Psoas muscle (tissue), 8 donors: ENCODE data around the gene KLHDC10. TPM values are rescaled to one million over a fixed set of nuclear protein-coding genes. Genes with fewer than 3 reads are reported as not detected.
"Not testable (repeated sequence)": the region's sequence is repeated elsewhere in the genome, so short reads cannot be mapped to it uniquely, and the experiment has no call there.

Source experiments
- ATAC-seq, 4 donors: fragments of 200-7000 bp; cut with Tn5 transposase; one replicate each; pipeline ENCODE4 v1.9.1; 2020; ENCODE audit warnings: moderate library complexity in 3 of 4, mild to moderate bottlenecking in 2 of 4
- DNase-seq, 2 donors: peaks; one replicate each; pipeline ENCODE4 v3.0.0-alpha.2; 2020
- H3K27ac ChIP-seq: fragments of 200-600 bp; one replicate; pipeline ENCODE4 v1.8.0; 2022
- H3K27me3 ChIP-seq, 3 donors: fragments of 200-600 bp in 1 of 3; one replicate each; pipeline versions ENCODE4 v1.6.1 to v1.8.0; 2013 to 2022; ENCODE audit warnings: low read length in 2 of 3, mild to moderate bottlenecking in 2 of 3, moderate library complexity in 1 of 3; ENCODE audit not compliant: insufficient read depth in 3 of 3
- H3K36me3 ChIP-seq, 2 donors: fragments of 200-600 bp in 1 of 2; one replicate each; pipeline versions ENCODE4 v1.6.1 to v1.8.0; 2013 to 2022; ENCODE audit warnings: low read depth in 1 of 2, mild to moderate bottlenecking in 1 of 2, moderate library complexity in 1 of 2; ENCODE audit not compliant: insufficient read depth in 1 of 2
- H3K4me1 ChIP-seq: fragments of 200-600 bp; one replicate; pipeline ENCODE4 v1.8.0; 2022
- H3K4me3 ChIP-seq: fragments of 200-600 bp; one replicate; pipeline ENCODE4 v1.8.0; 2022; ENCODE audit warnings: mild to moderate bottlenecking
- H3K9me3 ChIP-seq: fragments of 200-600 bp; one replicate; pipeline ENCODE4 v1.8.0; 2022
- CTCF ChIP-seq: fragments of 200-600 bp; IDR thresholded peaks from one replicate; pipeline ENCODE4 v1.8.0; 2022; ENCODE audit warnings: antibody characterized with exemption
- WGBS, 3 donors: extraction: QIAGEN DNeasy Blood & Tissue Kit; methylation state at CpG; one replicate each; pipeline versions ENCODE4 v1.1.6 to v1.1.7; 2013; 5-methylcytosine and 5-hydroxymethylcytosine counted together
- intact Hi-C, 2 donors: fragments of 100-400 bp; cut with DNase I; formaldehyde crosslinking; loops; one replicate each; pipeline versions ENCODE4 v1.11.0 to v1.14.2; 2022
- polyA plus RNA-seq, 3 donors: library from polyadenylated mRNA; stranded (reverse); fragments of 200-250 nt; gene quantifications; one replicate each; pipeline ENCODE4 v1.2.3, GENCODE V29; 2013
- total RNA-seq, 4 donors: library from RNA; stranded (reverse); fragmentation: NEBNext Ultra II Directional in 2 of 4; extraction: Animal tissue kit (Norgen Biotek cat#: 25700) in 2 of 4; gene quantifications; one replicate each; pipeline versions ENCODE4 v1.2.1 to v1.2.4, GENCODE V29; 2021 to 2023
- donor health status: healthy with polysubstance abuse.
- donor health status: DM: no; HTN: no; CAD: no; lungs with moderate emphysema.
- donor health status: Bipolar disorder and iron deficiency.
- donor health status: healthy.
- donor health status: DM: yes; HTN: yes; CAD: no.
- donor health status: DM: no; HTN: no; CAD: no.
- donor health status: DM: no; HTN: no; CAD: no.
- donor health status: DM: yes; HTN: yes; CAD: no.

KLHDC10 gene
- total and polyA plus RNA-seq, 7 donors: 17.6 to 49.6 (median 33.8) TPM

- 95 to 96% (median 96%) methylated on average over 10 of the region's 10 CpGs for WGBS, 3 donors
- DNase-seq (no peak), ATAC-seq (no peak)
- intact Hi-C loops: no loop called here
- no peak for TF ChIP-seq CTCF
- Histone ChIP-seq H3K27me3 (no peaks in the 10 kb centered on the region), H3K4me3 (no peak overlapping the region), H3K27ac (no peak overlapping the region), H3K36me3 (no peaks in the 10 kb centered on the region), H3K4me1 (no peaks in the 10 kb centered on the region), H3K9me3 (no peaks in the 10 kb centered on the region)
Measured at GRCh38 chr7:130108809-130109208, 38.5 kb downstream of the KLHDC10 start.

DNA sequence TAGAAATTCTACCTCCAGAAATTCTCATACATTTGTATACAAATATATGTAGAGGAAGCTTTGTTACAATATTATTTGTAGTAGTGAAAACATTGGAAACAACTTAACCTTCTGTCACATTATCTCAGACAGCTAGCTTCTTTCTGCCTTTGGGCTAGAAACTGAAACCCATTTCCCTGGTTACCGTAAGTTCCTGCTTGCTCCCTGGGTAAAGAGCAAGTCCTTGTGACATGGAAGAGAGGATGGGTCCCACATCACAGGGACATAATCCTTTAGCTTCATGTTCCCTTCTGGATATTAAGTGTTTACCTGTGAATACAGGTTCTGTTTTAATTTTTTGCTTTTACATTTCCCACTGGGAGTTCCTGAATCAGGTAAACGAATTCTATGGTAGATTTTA is 41.8 kb downstream of the KLHDC10 start:
- TF ChIP-seq CTCF: no peak
- H3K27me3 ChIP-seq: no peaks in the 10 kb centered on the region
- H3K36me3 ChIP-seq: no peaks in the 10 kb centered on the region
- ATAC-seq (no peak), DNase-seq (no peak)
- H3K9me3 ChIP-seq: no peaks in the 10 kb centered on the region
- intact Hi-C loops: no loop called here
- H3K27ac ChIP-seq: no peak overlapping the region
- H3K4me1 ChIP-seq: no peaks in the 10 kb centered on the region
- H3K4me3 ChIP-seq: no peak overlapping the region
- WGBS, 3 donors: 45 to 61% (median 60%) methylated on average over 2 of the region's 2 CpGs

- no peak for ATAC-seq
- Histone ChIP-seq H3K36me3 (no peaks in the 10 kb centered on the region), H3K4me3 (no peak overlapping the region), H3K9me3 (no peaks in the 10 kb centered on the region), H3K27ac (no peak overlapping the region), H3K27me3 (no peaks in the 10 kb centered on the region), H3K4me1 (no peaks in the 10 kb centered on the region)
- WGBS, 3 donors: 87 to 91% (median 88%) methylated on average over 4 of the region's 4 CpGs
- no peak for DNase-seq
- intact Hi-C loops: no loop called here
- no peak for TF ChIP-seq CTCF
Measured at GRCh38 chr7:130112662-130113425, 42.5 kb downstream of the KLHDC10 start.

- H3K36me3 ChIP-seq, H3K4me3 ChIP-seq, intact Hi-C loops, H3K9me3 ChIP-seq, ATAC-seq, H3K27me3 ChIP-seq, H3K4me1 ChIP-seq, H3K27ac ChIP-seq, DNase-seq: not testable (repeated sequence)
- 84 to 88% (median 88%) methylated on average over 5 of the region's 5 CpGs for WGBS, 3 donors
Measured at GRCh38 chr7:130113426-130113805, 43.1 kb downstream of the KLHDC10 start.

- H3K4me3 ChIP-seq: no peak overlapping the region
- ATAC-seq: no peak
- no peaks in the 10 kb centered on the region for H3K27me3 ChIP-seq
- DNase-seq: no peak
- no peaks in the 10 kb centered on the region for H3K9me3 ChIP-seq
- H3K36me3 ChIP-seq: peaks cover 0 to 8% of the 10 kb centered on the region in 2 donors
- intact Hi-C loops: no loop called here
- no peak overlapping the region for H3K27ac ChIP-seq
- no peaks in the 10 kb centered on the region for H3K4me1 ChIP-seq
- no peak for TF ChIP-seq CTCF
- 68 to 72% (median 71%) methylated on average over 4 of the region's 4 CpGs for WGBS, 3 donors
Measured at GRCh38 chr7:130113887-130114286, 43.6 kb downstream of the KLHDC10 start.
